Fibroblast of skin of left biceps (primary cell): ENCODE measurements around the gene MLANA.
"Not testable (repeated sequence)": the region's sequence is repeated elsewhere in the genome, so short reads cannot be mapped to it uniquely, and the experiment has no call there.

Source experiments
- DNase-seq, 2 experiments: peaks; one replicate each; pipeline ENCODE4 v3.0.0-alpha.2; 2013; ENCODE audit warnings: low read depth in 2 of 2

MLANA gene

GRCh38 chr9:5869315-5870019 is 21.2 kb upstream of the MLANA start:
- no peak for DNase-seq

- DNase-seq, result no peak
Observed at GRCh38 chr9:5870020-5870339, 20.7 kb upstream of the MLANA start.

- DNase-seq, result no peak
Observed at GRCh38 chr9:5870691-5871090, 20.0 kb upstream of the MLANA start.

- no peak for DNase-seq
Observed at GRCh38 chr9:5871785-5872184, 18.9 kb upstream of the MLANA start.

- DNase-seq, result peak in 1 of 2 experiments; percentile 3
Observed at GRCh38 chr9:5872511-5872910, 18.2 kb upstream of the MLANA start.

GRCh38 chr9:5873439-5873838 is 17.2 kb upstream of the MLANA start:
- no peak for DNase-seq

GRCh38 chr9:5874048-5874447 is 16.6 kb upstream of the MLANA start:
- DNase-seq, result no peak

- no peak for DNase-seq
Observed at GRCh38 chr9:5876026-5876425, 14.7 kb upstream of the MLANA start.

- no peak for DNase-seq
Observed at GRCh38 chr9:5876711-5877110, 14.0 kb upstream of the MLANA start.

GRCh38 chr9:5879419-5880181 is 11.1 kb upstream of the MLANA start:
- DNase-seq, result peak; percentile 34 to 45

GRCh38 chr9:5882244-5883012 is 8.3 kb upstream of the MLANA start:
- not testable (repeated sequence) for DNase-seq

- no peak for DNase-seq
Observed at GRCh38 chr9:5884191-5884590, 6.5 kb upstream of the MLANA start.

- DNase-seq, result no peak
Observed at GRCh38 chr9:5886114-5886939, 4.4 kb upstream of the MLANA start.

- DNase-seq, result no peak
Observed at GRCh38 chr9:5892456-5893133, 1.9 kb downstream of the MLANA start.

GRCh38 chr9:5893134-5893505 is 2.4 kb downstream of the MLANA start:
- DNase-seq, result no peak

- DNase-seq, result no peak
Observed at GRCh38 chr9:5893591-5894236, 3.0 kb downstream of the MLANA start.

- no peak for DNase-seq
Observed at GRCh38 chr9:5894237-5894959, 3.7 kb downstream of the MLANA start.

GRCh38 chr9:5895782-5896181 is 5.1 kb downstream of the MLANA start:
- DNase-seq, result no peak

- DNase-seq, result no peak
Observed at GRCh38 chr9:5896863-5897262, 6.2 kb downstream of the MLANA start.

GRCh38 chr9:5897851-5898250 is 7.2 kb downstream of the MLANA start:
- no peak for DNase-seq
